ENCODE results near the gene FBXW11. TPM values are rescaled to one million over a fixed set of nuclear protein-coding genes. Genes with fewer than 3 reads are reported as not detected.

Gene FBXW11
- total RNA-seq, 1 experiment from 2014 or later, result 85.3 TPM

DNA sequence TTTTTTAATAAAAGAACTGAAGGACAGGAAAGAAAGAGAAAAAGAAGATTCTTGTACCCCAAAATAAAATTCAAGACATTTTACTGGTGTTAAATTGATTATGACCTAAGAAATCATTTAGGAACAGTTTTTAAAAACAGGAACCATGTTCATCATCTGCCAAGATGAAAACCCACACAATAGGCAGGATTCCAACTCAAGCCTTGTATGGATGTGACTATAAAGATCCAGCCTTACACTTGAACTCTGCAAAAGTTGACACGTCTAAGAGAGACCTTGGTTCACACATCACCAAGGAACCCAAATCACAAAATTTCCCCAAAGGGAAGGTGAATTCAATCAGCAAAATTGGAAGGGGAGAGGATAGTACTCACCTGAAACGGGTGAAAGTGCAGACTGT, 138.2 kb downstream of the FBXW11 start:
- peak overlapping the region in 1 of 3 experiments; percentile 29; a peak in 2 of 7 replicates for H3K27ac Mint-ChIP-seq
- H3K4me2 ChIP-seq (ENCODE audit: insufficient read depth, insufficient read length, low read length), result no peak overlapping the region
- no peaks in the 10 kb centered on the region for H3K79me1 ChIP-seq (ENCODE audit: insufficient read depth, low read depth, low read length, poor library complexity, severe bottlenecking)
- no peaks in the 10 kb centered on the region for H3K27me3 ChIP-seq (ENCODE audit: insufficient read depth, low read length)
- H3K79me2 ChIP-seq (ENCODE audit: insufficient read depth, low read length), result no peaks in the 10 kb centered on the region
- TF ChIP-seq, protein P1, sequence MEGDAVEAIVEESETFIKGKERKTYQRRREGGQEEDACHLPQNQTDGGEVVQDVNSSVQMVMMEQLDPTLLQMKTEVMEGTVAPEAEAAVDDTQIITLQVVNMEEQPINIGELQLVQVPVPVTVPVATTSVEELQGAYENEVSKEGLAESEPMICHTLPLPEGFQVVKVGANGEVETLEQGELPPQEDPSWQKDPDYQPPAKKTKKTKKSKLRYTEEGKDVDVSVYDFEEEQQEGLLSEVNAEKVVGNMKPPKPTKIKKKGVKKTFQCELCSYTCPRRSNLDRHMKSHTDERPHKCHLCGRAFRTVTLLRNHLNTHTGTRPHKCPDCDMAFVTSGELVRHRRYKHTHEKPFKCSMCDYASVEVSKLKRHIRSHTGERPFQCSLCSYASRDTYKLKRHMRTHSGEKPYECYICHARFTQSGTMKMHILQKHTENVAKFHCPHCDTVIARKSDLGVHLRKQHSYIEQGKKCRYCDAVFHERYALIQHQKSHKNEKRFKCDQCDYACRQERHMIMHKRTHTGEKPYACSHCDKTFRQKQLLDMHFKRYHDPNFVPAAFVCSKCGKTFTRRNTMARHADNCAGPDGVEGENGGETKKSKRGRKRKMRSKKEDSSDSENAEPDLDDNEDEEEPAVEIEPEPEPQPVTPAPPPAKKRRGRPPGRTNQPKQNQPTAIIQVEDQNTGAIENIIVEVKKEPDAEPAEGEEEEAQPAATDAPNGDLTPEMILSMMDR (conservative IDR thresholded peaks at IDR 0.05), result no peak
- H3K9ac ChIP-seq (ENCODE audit: extremely low read depth, insufficient read length, low read length), result no peak overlapping the region
- H3K4ac ChIP-seq (ENCODE audit: low read depth, low read length), result no peak overlapping the region
- no peak overlapping the region for H2BK120ac ChIP-seq (ENCODE audit: low read depth, low read length, poor library complexity, severe bottlenecking)
- no peaks in the 10 kb centered on the region for H3K9me3 Mint-ChIP-seq
- no peak overlapping the region for H2BK12ac ChIP-seq (ENCODE audit: insufficient read length, low read depth, low read length)
- H3K18ac ChIP-seq (ENCODE audit: insufficient read length, low read depth, low read length), result no peak overlapping the region
- no CpG with 5 or more reads among the region's 2 CpGs for whole genome bisulfite sequencing (ENCODE audit: extremely low coverage, insufficient read length, low lambda C conversion rate)
- no peak for DNase-seq
- no peak overlapping the region for H3K14ac ChIP-seq (ENCODE audit: insufficient read depth, low read length)
- H4K8ac ChIP-seq (replicated peaks; ENCODE audit: insufficient read length, low read depth, low read length), result no peak overlapping the region
- no peak overlapping the region for H3K56ac ChIP-seq (ENCODE audit: insufficient read length, low read depth, low read length)
- no peak overlapping the region for H4K5ac ChIP-seq (ENCODE audit: insufficient read length, low read depth, low read length)
- no peak overlapping the region for H3K23ac ChIP-seq (ENCODE audit: insufficient read length, low read depth, low read length)
- no peaks in the 10 kb centered on the region for H3K9me3 ChIP-seq (ENCODE audit: control insufficient read depth, low read depth, low read length)
- peaks cover 7 to 78% (median 54%) of the 10 kb centered on the region in 3 experiments; a peak in 5 of 7 replicates for H3K36me3 Mint-ChIP-seq (ENCODE audit: insufficient read depth in 1 of 3, low read depth in 3 of 3)
- no peaks in the 10 kb centered on the region for H3K4me1 ChIP-seq (ENCODE audit: insufficient read depth, low read length)
- no peaks in the 10 kb centered on the region for H3K4me1 Mint-ChIP-seq
- no peak overlapping the region for H2BK5ac ChIP-seq (ENCODE audit: insufficient read length, low read length)
- H2AK5ac ChIP-seq (ENCODE audit: insufficient read length, low read length), result no peak overlapping the region
- H3K23me2 ChIP-seq (ENCODE audit: insufficient read length, low read depth, low read length, poor library complexity, severe bottlenecking), result no peaks in the 10 kb centered on the region
- H3K4me3 Mint-ChIP-seq, result no peak overlapping the region
- no peaks in the 10 kb centered on the region for H4K20me1 ChIP-seq (ENCODE audit: control insufficient read depth, insufficient read depth, insufficient read length)
- no peak overlapping the region for H3T11ph ChIP-seq (ENCODE audit: low read length)
- no peak overlapping the region for H2AFZ ChIP-seq (ENCODE audit: low read length)
- no peak overlapping the region for H2BK20ac ChIP-seq (ENCODE audit: low read depth, low read length, poor library complexity, severe bottlenecking)
- H4K91ac ChIP-seq (ENCODE audit: insufficient read length, low read depth, low read length), result no peak overlapping the region
- H3K27me3 Mint-ChIP-seq (ENCODE audit: low read depth), result no peaks in the 10 kb centered on the region
- H2BK15ac ChIP-seq (ENCODE audit: low read depth, low read length), result no peak overlapping the region
- no peak overlapping the region for H3K27ac ChIP-seq (ENCODE audit: insufficient read length, low read depth, low read length)
